HL-60 (cell line): Measurements from ENCODE around the gene CIAO1.

ENCODE experiments used
- DNase-seq, 2 experiments: peaks; one replicate each; pipeline ENCODE4 v3.0.0-alpha.2; 2010 to 2020; ENCODE audit warnings: low read depth in 1 of 2, low spot score in 1 of 2
- H3K27ac ChIP-seq: fragments of 250-450 bp; sonication (Bioruptor Pico); replicated peaks from 2 replicates; pipeline ENCODE4 v1.5.1; 2020; ENCODE audit warnings: mild to moderate bottlenecking, moderate library complexity
- H3K27me3 ChIP-seq: fragments of 250-450 bp; sonication (Bioruptor Pico); 2 replicates; pipeline ENCODE4 v1.5.1; 2021; ENCODE audit warnings: mild to moderate bottlenecking, moderate library complexity; ENCODE audit not compliant: insufficient read depth, poor library complexity, severe bottlenecking
- H3K4me3 ChIP-seq: replicated peaks from 2 replicates; pipeline ENCODE4 v1.5.1; 2011; ENCODE audit warnings: mild to moderate bottlenecking, control low read depth, low read length; ENCODE audit not compliant: insufficient read depth
- CTCF ChIP-seq: IDR thresholded peaks from one replicate; pipeline ENCODE4 v1.5.1; 2011; ENCODE audit warnings: low read length, control low read depth, inconsistent platforms; ENCODE audit not compliant: insufficient read depth
- GABPA ChIP-seq: IDR thresholded peaks from 2 replicates; pipeline ENCODE4 v1.6.1; 2012; ENCODE audit warnings: low read depth
- POLR2AphosphoS5 ChIP-seq: IDR thresholded peaks from 2 replicates; pipeline ENCODE4 v1.6.1; 2012; ENCODE audit warnings: low read depth
- REST ChIP-seq: IDR thresholded peaks from 2 replicates; pipeline ENCODE4 v1.6.1; 2012; ENCODE audit warnings: low read depth; ENCODE audit not compliant: insufficient replicate concordance
- SPI1 ChIP-seq: IDR thresholded peaks from 2 replicates; pipeline ENCODE4 v1.6.1; 2012; ENCODE audit warnings: low read depth, mild to moderate bottlenecking, borderline replicate concordance

The CIAO1 gene

GRCh38 chr2:96267159-96267971 lies 1.3 kb downstream of the CIAO1 start:
- Histone ChIP-seq H3K4me3 (peak overlapping the region; percentile 97), H3K27ac (no peak overlapping the region), H3K27me3 (no peaks in the 10 kb centered on the region)
- DNase-seq, result peak in 1 of 2 experiments; percentile 68
- TF ChIP-seq GABPA (no peak), REST (no peak), CTCF (peak; percentile 18), SPI1 (no peak)

- TF ChIP-seq POLR2AphosphoS5 (no peak), SPI1 (no peak), GABPA (no peak), REST (no peak), CTCF (no peak)
- H3K27me3 ChIP-seq, result no peaks in the 10 kb centered on the region
- H3K27ac ChIP-seq, result no peak overlapping the region
- DNase-seq, result no peak
- no peak overlapping the region for H3K4me3 ChIP-seq
Observed at GRCh38 chr2:96271995-96272394, 6.0 kb downstream of the CIAO1 start.

GRCh38 chr2:96273763-96274162 lies 7.7 kb downstream of the CIAO1 start:
- DNase-seq, result no peak
- no peak for TF ChIP-seq SPI1
- no peak for TF ChIP-seq CTCF
- TF ChIP-seq GABPA, result no peak
- no peak for TF ChIP-seq POLR2AphosphoS5
- no peak for TF ChIP-seq REST
- Histone ChIP-seq H3K27me3 (no peaks in the 10 kb centered on the region), H3K4me3 (no peak overlapping the region), H3K27ac (no peak overlapping the region)
